ENCODE measurements around the gene TFPI. TPM values are rescaled to one million over a fixed set of nuclear protein-coding genes. Genes with fewer than 3 reads are reported as not detected.

The TFPI gene
- polyA plus RNA-seq, 2 of the 4 experiments (the other 2 are of a cell fraction) = 14.3 to 104 TPM

GRCh38 chr2:187459256-187459655 is 95.0 kb downstream of the TFPI start:
- FAIRE-seq (no peak), ATAC-seq (no peak), DNase-seq (ENCODE audit: low read depth in 1 of 2, low spot score in 1 of 2) (no peak)
- ChIA-PET CTCF (no interaction called here), POLR2A (no interaction called here)
- Histone ChIP-seq H3K4me3 (no peak overlapping the region), H3K4me1 (no peaks in the 10 kb centered on the region), H3K9me3 (no peaks in the 10 kb centered on the region), H3K27ac (no peak overlapping the region), H3K4me2 (no peak overlapping the region)
- TF ChIP-seq PHF8 (IDR thresholded peaks at IDR 0.05; ENCODE audit: borderline replicate concordance, low read depth) (no peak), RFX5 (IDR thresholded peaks at IDR 0.05) (no peak), CTCF (IDR thresholded peaks at IDR 0.05) (no peak), HDAC2 (IDR thresholded peaks at IDR 0.05) (no peak), RAD21 (conservative IDR thresholded peaks at IDR 0.05 in 1 of 2, IDR thresholded peaks at IDR 0.05 in 1 of 2) (no peak), EP300 (IDR thresholded peaks at IDR 0.05) (no peak), MAX (IDR thresholded peaks at IDR 0.05) (no peak), FOXS1 (CRISPR knock-in tag; IDR thresholded peaks at IDR 0.05) (no peak), MYC (IDR thresholded peaks at IDR 0.05; ENCODE audit: borderline replicate concordance, low read length) (no peak), KDM5A (IDR thresholded peaks at IDR 0.05) (no peak), CBX2 (IDR thresholded peaks at IDR 0.05; ENCODE audit: borderline replicate concordance, low read depth) (no peak), ZSCAN20 (CRISPR knock-in tag; IDR thresholded peaks at IDR 0.05) (no peak), RNF2 (IDR thresholded peaks at IDR 0.05; ENCODE audit: borderline replicate concordance, low read depth) (no peak), POLR2A (IDR thresholded peaks at IDR 0.05; ENCODE audit: low read length) (no peak)
- 90% methylated on average over 2 of the region's 2 CpGs for WGBS (ENCODE audit: missing lambda C conversion rate)

- POLR2A ChIA-PET = no interaction called here
- Histone ChIP-seq H3K4me2 (no peak overlapping the region), H3K4me1 (no peaks in the 10 kb centered on the region), H3K9me3 (no peaks in the 10 kb centered on the region), H3K4me3 (no peak overlapping the region), H3K27ac (no peak overlapping the region)
- FAIRE-seq (peak; percentile 43), DNase-seq (ENCODE audit: low read depth in 1 of 2, low spot score in 1 of 2) (peak; percentile 7 to 26), ATAC-seq (peak in 1 of 2 experiments; percentile 54; a peak in 1 of 6 replicates)
- 19% methylated on average over 1 of the region's 1 CpG for WGBS (ENCODE audit: missing lambda C conversion rate)
- CTCF ChIA-PET = interaction anchor here (0.6 to 2.4 kb wide), 9 partner anchors 22 to 596 kb away, joined by 3 to 8 read pairs (median 3); no protein-coding TSS in a partner anchor
- TF ChIP-seq JUNB (IDR thresholded peaks at IDR 0.05) (no peak), MAZ (IDR thresholded peaks at IDR 0.05; ENCODE audit: borderline replicate concordance, low read depth, low read length) (no peak), SMC3 (IDR thresholded peaks at IDR 0.05) (peak; percentile 72), CTCF (IDR thresholded peaks at IDR 0.05) (peak; percentile 69), RAD21 (conservative IDR thresholded peaks at IDR 0.05 in 1 of 2, IDR thresholded peaks at IDR 0.05 in 1 of 2) (peak; percentile 78 to 79)
Observed at GRCh38 chr2:187453078-187453641, 101.1 kb downstream of the TFPI start.

- POLR2A ChIA-PET = no interaction called here
- DNase-seq (ENCODE audit: low read depth in 1 of 2, low spot score in 1 of 2) (no peak), ATAC-seq (no peak), FAIRE-seq (no peak)
- Histone ChIP-seq H3K9me3 (no peaks in the 10 kb centered on the region), H3K27ac (no peak overlapping the region), H3K4me2 (no peak overlapping the region), H3K4me1 (no peaks in the 10 kb centered on the region), H3K4me3 (no peak overlapping the region)
- TF ChIP-seq MAZ (IDR thresholded peaks at IDR 0.05; ENCODE audit: borderline replicate concordance, low read depth, low read length) (no peak), MAFK (IDR thresholded peaks at IDR 0.05; ENCODE audit: partially characterized antibody) (peak; percentile 12)
- CTCF ChIA-PET = interaction anchor here (1.6 kb wide), 1 partner anchor 594 kb away, joined by 3 read pairs; no protein-coding TSS in a partner anchor
Observed at GRCh38 chr2:187451510-187451909, 102.7 kb downstream of the TFPI start.

All from A549 (cell line).